ENCODE results near the gene CBX3.

DNA sequence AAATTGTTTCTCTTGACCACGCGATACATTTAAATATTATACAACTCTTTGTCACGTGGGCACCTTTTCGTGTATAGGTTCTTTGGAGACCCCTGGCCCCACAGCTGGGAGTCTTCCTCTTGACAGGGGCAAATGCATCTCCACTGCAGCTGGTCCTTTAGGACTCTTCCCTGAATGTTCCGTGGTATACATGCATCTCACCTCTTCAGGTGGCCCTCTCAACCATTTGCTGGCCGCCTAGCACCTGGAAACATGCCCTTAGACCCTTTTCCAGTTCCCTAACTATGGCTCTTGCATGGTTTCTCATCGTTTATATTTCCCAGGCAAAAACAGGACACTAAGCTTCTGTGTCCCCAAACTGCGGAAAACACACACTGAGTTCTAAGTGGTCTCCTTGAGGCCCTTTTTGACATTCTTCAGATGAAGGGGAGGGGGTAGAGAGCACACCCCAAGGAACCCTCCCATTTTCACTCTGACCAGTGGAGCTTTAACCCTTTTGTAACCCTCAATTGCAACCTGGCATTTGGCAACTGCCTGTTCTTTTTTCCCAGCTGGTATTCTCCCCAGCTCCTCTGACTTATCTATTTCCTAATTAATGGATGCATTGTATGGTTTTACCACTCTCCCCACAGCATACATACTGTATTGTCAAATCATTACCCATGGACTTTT, 21.6 kb upstream of the CBX3 start:
- TF ChIP-seq RXRA (CRISPR knock-in tag; IDR thresholded peaks at IDR 0.05), result no peak
- no peak for TF ChIP-seq CEBPB (IDR thresholded peaks at IDR 0.05; ENCODE audit: borderline replicate concordance, low read depth, low read length)
- TF ChIP-seq MAZ (IDR thresholded peaks at IDR 0.05; ENCODE audit: borderline replicate concordance, low read depth, low read length), result no peak
- TF ChIP-seq MAZ (CRISPR knock-in tag; IDR thresholded peaks at IDR 0.05; ENCODE audit: low read depth), result no peak
- no peak for TF ChIP-seq KLF11 (CRISPR knock-in tag; IDR thresholded peaks at IDR 0.05)
- TF ChIP-seq, protein P1, sequence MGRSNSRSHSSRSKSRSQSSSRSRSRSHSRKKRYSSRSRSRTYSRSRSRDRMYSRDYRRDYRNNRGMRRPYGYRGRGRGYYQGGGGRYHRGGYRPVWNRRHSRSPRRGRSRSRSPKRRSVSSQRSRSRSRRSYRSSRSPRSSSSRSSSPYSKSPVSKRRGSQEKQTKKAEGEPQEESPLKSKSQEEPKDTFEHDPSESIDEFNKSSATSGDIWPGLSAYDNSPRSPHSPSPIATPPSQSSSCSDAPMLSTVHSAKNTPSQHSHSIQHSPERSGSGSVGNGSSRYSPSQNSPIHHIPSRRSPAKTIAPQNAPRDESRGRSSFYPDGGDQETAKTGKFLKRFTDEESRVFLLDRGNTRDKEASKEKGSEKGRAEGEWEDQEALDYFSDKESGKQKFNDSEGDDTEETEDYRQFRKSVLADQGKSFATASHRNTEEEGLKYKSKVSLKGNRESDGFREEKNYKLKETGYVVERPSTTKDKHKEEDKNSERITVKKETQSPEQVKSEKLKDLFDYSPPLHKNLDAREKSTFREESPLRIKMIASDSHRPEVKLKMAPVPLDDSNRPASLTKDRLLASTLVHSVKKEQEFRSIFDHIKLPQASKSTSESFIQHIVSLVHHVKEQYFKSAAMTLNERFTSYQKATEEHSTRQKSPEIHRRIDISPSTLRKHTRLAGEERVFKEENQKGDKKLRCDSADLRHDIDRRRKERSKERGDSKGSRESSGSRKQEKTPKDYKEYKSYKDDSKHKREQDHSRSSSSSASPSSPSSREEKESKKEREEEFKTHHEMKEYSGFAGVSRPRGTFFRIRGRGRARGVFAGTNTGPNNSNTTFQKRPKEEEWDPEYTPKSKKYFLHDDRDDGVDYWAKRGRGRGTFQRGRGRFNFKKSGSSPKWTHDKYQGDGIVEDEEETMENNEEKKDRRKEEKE (IDR thresholded peaks at IDR 0.05), result no peak
- TF ChIP-seq, protein P2, sequence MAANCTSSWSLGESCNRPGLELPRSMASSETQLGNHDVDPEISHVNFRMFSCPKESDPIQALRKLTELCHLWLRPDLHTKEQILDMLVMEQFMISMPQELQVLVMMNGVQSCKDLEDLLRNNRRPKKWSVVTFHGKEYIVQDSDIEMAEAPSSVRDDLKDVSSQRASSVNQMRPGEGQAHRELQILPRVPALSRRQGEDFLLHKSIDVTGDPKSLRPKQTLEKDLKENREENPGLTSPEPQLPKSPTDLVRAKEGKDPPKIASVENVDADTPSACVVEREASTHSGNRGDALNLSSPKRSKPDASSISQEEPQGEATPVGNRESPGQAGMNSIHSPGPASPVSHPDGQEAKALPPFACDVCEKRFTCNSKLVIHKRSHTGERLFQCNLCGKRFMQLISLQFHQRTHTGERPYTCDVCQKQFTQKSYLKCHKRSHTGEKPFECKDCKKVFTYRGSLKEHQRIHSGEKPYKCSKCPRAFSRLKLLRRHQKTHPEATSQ (CRISPR knock-in tag; IDR thresholded peaks at IDR 0.05; ENCODE audit: borderline replicate concordance), result no peak
- TF ChIP-seq CBX2 (IDR thresholded peaks at IDR 0.05; ENCODE audit: low read depth, low read length), result no peak
- no peak for TF ChIP-seq CBX2 (CRISPR knock-in tag; IDR thresholded peaks at IDR 0.05; ENCODE audit: low read depth)
- TF ChIP-seq PHF8 (CRISPR knock-in tag; IDR thresholded peaks at IDR 0.05), result no peak
- TF ChIP-seq POLR2A (IDR thresholded peaks at IDR 0.05; ENCODE audit: insufficient read depth in 1 of 2, low read depth in 2 of 2, low read length in 2 of 2), result peak; percentile 49 to 53
- TF ChIP-seq ESRRA (CRISPR knock-in tag; IDR thresholded peaks at IDR 0.05; ENCODE audit: low read depth), result no peak
- no peak for TF ChIP-seq HDAC6 (IDR thresholded peaks at IDR 0.05; ENCODE audit: low read depth, low read length)
- no peak for TF ChIP-seq TAF1 (CRISPR knock-in tag; IDR thresholded peaks at IDR 0.05)

Measured in HepG2 (cell line).